Measurements from ENCODE around the gene FAAP20.

- no peak for TF ChIP-seq CTCF (IDR thresholded peaks at IDR 0.05)
- no peak for TF ChIP-seq POLR2A (IDR thresholded peaks at IDR 0.05)
These were observed 19.3 kb upstream of the FAAP20 start for GRCh38 chr1:2213576-2214505.

All from testis (tissue), 2 donors.